ENCODE results near the gene TMED1.
"Not testable (repeated sequence)": the region's sequence is repeated elsewhere in the genome, so short reads cannot be mapped to it uniquely, and the experiment has no call there.

Gene TMED1

DNA sequence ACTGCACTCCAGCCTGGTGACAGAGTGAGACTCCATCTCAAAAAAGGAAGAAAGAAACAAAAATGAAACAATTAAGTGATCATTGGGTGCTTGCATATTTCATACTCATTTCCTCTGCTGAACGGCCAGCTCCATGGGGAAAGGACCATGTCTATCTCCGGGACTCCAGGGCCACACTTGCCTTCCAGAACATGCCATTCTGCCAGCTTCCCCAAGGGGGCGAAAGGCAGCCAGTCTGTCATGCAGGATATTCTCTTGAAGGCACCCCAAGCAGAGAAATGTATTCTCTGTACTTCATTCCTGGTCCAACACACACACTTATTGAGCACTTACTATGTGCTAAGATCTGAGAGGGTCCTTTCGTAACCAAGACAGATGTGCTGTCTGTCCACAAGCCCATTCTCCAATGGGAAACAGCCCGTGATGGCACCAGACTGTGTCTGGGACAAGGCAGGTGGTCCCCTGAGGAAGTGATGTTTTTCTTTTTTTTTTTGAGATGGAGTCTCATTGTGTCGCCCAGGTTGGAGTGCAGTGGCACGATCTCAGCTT is 25.2 kb upstream of the TMED1 start:
- DNase-seq, result no peak

DNA sequence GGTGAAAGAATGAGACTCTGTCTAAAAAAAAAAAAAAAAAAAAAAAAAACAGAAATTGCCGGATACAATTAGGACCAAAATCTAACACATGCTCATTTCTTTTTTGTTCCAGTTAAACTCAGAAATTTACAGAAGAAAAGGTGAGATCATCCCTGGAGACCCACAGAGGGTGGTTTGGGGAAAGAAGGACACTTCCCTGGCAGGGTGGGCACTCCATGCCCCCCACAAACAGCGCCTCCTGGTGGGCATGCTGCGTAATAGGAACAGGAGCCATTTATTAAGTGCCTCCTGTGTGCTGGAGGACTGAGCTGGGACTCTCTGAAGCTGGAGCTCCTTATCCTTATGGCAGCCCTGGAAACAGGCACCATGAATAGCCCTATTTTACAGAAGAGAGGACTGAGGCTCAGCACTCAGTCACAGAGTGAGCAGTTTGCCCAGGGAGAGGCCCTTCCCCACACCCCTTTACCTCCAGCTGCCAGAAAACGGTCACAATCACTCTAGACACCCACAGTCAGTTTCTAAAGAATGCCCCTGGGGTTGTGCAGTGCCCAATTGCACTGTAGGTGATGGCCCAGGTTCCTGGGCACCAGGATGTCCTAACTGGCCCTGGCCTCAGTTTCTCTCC is 22.3 kb upstream of the TMED1 start:
- DNase-seq, result peak in 1 of 2 experiments; percentile 23

DNA sequence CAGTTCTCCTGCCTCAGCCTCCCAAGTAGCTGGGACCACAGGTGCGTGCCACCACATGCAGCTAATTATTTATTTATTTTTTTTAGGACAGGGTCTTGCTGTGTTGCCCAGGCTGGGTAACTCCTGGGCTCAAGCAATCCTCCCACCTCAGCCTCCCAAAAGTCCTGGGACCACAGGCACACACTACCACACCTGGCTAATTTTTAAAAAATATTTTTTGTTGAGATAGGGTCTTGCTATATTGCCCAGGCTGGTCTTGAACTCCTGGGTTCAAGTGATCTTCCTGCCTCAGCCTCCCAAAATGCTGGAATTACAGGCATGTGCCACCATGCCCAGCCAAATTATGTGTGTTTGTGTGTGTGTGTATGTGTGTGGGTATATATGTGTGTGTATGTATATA is 20.9 kb upstream of the TMED1 start:
- DNase-seq, result not testable (repeated sequence)

DNA sequence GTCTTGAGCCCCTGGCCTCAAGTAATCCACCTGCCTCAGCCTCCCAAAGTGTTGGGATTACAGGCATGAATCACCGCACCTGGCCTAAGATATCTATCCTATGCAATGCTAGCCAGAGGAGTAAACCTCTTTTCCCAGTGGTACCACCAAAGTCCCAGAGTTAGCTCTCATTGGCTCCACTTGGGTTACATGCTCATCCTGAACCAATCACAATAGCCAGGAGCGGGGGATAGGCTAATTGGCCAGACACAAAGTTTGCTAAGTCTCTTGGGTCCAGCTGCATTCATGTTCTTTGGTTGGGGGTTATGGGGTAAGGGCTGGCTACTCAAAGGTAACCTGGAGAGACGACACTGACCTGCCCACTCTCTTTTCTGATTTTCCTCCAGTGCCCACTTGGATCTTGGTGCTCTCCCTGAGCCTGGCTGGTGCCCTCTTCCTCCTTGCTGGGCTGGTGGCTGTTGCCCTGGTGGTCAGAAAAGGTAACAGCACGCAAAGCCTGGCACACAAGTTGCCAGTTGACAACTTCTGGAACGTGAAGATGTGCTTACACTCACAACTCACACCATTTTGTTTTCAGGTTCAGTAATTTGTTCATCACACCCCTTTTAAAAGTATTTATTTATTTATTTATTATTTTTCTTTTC is 20.0 kb upstream of the TMED1 start:
- no peak for DNase-seq

DNA sequence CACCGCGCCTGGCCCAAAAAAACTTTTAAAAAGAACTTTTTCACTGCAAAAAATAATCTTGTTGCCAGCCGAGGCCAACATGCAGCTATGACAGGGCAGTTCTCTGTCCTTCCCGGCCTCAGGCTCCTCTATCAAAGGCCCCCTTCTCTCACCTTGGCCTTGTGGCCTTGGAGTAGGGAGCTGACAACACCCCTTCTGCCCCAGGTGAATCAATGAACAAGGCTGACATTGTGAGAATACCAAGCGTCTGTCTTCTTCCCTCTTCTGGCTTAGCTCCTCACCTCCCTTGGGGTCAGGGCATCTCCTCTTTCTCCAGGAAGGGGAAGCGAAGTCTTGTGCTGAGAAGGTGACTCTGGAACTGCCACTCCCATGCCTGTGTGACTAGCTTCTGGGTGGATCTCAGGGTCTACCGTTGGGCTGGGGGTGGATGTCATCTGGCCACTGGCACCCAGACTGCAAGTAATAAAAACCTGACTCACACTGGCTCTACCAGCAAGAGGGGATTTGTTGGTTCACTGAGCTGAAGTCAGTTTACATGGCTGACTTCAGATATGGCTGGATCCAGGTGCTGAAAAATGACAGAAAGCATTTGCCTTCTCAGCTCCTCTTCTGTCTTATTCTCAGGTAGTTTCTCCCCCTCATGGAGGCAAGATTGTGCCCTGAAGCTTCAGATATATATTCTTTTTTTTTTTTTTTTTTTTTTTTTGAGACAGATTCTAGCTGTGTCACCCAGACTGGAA is 18.5 kb upstream of the TMED1 start:
- no peak for DNase-seq

DNA sequence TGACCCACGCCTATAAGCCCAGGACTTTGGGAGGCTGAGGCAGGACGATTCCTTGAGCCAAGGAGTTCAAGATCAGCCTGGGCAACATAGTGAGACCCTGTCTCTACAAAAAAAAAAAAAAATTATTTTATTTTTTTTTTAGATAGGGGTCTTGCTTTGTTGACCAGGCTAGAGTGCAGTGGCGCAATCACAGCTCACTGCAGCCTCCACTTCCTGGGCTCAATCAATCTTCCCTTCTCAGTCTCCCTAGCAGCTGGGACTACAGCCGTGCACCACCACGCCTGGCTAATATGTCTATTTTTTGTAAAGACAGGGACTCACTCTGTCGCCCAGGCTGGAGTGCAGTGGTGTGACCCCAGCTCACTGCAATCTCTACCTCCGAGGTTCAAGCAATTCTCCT is 16.9 kb upstream of the TMED1 start:
- DNase-seq, result no peak

DNA sequence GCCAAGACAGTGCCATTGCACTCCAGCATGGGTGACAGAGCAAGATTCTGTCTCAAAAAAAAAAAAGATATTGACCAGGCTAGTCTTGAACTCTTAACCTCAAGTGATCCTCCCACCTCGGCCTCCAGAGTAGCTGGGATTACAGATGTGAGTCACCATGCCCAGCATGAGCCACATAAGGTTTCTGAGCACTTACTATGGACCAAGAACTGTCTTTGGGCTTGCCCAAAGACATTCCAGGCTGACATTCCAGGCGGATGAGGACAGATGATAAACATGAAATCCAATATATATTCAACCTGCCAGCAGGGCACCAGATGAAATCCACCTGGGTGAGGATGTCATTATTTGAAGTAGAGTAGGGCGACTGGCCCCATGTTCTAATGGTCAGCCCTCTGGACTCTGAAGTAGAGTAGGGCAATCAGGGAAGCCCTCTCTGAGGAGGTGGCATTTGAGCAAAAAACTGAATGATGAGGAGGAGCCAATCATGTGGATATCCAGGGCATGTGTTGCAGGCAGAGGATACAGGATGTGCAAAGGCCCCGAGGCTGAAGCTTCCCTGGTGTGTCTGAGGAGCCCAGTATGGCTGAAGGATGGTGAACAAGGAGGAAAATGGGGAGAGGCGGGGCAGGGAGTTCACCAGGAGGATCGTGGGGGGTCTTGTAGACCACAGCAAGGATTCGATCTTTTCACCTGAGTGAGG is 16.2 kb upstream of the TMED1 start:
- DNase-seq, result no peak

DNA sequence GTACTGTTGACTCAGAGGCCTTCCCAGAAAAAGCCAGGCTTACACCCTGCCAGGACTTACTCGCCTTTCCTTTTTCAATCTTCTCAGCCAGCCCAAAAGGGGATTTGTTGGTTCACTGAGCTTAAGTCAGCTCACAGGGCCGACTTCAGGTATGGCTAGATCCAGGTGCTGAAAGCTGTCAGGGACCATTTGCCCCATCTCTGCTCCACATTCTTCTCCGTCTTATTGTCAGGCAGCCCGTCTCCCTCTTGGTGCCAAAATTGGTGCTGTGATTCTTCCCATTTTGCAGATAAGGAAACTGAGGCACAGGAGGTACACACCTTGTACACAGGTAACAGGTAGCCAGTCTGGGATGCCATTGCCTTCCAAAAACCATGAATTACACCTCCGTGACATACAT is 14.6 kb upstream of the TMED1 start:
- DNase-seq, result no peak

DNA sequence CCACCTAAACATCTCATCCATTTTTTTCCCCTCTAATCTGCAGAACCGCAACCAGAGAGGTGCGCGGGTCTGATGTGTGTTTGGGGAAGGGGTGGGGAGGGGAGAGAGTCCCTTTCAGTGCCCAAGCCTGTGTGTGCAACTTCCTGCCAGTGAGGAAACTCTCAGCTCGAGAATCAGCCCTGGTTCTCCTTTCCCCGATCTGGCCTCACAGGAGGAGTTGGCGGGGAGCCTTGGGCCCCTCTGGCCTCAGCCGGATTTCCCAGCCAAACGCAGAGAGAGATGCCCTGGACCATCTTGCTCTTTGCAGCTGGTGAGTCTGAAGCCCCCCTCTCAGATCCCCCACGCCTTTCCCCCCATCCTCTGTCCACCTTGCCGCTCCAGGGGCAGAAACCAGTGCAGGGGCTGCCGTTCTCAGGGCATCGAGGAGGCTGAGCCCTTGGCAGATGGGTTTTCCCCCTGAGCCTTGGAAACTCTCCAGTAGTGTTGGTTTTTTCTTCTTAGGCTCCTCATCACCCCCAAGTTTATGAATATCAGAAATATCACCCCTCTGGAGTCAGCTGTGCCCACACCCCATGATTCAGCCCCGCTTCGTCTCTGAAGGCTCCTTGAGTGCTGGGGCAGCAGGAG is 12.3 kb upstream of the TMED1 start, which contains the start of gene C19orf38:
Gene C19orf38, plus strand, starts transcription at position 186 of the 627 bp plus-strand sequence. Its CDS starts 94 bp downstream, at position 280.
- no peak for DNase-seq

DNA sequence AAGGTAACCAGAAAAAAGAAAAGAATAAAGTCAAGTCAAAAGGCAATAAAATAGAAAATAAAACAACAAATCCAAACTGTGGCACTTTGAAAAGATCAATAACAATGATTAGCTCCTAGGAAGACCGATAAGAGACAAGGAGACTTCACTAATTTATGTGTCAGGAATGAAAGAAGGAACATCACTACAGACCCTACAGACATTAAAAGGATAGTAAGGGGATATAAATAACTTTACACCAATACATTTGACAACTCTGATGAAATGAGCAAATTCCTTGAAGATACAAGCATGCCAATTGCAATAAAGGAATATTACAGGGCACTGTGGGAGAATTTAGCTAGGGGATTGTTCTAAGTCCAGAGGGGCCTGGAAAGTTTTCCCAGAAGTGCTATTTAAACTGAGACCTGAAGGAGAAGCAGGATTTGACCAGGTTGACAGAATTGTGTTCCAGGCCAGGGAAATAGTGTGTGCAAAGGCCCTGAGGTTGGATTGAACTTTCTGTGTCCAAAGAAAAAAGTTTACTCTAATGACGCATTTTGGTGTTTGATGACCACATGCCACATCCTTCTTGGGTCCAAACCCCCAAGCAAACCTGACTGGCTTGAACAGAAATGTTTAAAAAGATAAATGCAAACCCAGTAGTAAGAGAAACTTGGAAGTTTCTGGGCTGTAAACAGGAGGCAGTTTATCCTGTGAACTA is 10.6 kb upstream of the TMED1 start:
- no peak for DNase-seq

DNA sequence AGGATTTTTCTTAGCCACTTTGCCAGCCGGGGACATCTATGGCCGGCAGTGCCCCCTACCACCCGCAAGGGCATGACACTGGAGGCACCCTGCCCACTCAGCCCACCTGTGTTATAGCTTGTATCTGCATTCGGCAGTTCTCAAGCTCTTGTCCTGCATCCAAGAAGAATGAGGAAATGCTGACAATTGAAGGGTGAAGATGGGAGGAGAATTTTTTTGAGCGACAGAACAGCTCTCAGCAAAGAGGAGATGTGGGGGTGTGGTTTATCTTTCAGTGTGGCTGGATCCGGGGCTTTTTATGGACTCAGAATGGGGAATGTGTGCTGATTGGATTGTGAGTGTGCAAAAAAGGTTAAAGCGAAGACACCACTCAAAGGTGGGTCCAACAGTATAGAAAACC is 6.8 kb upstream of the TMED1 start:
- DNase-seq, result no peak

DNA sequence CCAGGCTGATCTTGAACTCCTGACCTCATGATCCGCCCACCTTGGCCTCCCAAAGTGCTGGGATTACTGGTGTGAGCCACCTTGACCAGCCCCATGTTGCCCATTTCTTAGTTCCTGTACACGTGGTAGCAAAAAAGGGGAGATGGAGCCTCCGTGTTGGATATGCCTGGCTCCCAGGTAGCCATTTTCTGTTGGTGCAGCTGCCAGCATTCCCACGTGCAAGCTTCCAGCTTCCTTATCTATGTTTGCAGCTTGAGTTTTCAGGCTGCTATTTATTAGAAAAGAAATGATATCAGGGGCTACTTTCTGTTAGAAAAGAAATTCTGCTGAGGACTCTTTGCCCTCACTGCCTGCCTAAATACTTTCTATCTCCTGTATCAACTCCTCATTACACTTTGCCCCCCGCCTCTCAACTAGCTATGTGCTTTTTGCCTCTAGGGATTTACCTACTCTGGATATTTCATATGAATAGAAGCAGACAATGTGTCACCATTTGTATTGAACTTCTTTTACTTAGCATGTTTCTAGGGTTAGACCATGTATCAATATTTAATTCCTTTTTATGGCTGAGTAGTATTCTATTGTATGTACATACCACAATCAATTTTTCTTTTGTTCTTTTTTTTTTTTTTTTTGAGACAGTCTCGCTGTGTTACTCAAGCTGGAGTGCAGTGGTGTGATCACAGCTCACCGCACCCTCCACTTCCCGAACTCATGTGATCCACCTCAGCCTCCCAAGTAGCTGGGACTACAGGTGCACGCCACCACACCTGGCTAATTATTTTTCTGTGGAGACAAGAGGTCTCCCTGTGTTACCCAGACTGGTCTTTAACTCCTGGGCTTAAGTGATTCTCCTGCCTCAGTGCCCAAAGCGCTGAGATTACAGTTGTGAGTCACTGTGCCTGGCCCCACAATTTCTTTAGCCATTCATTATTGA is 3.4 kb upstream of the TMED1 start:
- no peak for DNase-seq

DNA sequence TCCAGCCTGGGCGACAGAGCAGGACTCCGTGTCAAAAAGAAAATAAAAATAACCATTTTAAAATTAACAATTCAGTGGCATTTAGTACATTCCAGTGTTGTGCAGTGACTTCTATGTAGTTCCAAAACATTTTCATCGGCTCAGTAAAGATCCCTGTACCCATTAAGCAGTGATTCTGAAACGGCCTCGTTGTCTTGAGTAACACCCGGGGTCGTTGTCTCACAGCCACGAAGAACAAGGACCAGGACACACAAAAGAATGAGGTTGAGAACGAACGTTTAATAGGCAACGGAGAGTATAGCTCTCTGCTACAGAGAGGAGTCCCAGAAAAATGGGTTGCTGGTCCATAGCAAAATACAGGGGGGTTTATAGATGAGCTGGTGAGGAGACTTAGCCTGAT is 2.4 kb upstream of the TMED1 start:
- no peak for DNase-seq

DNA sequence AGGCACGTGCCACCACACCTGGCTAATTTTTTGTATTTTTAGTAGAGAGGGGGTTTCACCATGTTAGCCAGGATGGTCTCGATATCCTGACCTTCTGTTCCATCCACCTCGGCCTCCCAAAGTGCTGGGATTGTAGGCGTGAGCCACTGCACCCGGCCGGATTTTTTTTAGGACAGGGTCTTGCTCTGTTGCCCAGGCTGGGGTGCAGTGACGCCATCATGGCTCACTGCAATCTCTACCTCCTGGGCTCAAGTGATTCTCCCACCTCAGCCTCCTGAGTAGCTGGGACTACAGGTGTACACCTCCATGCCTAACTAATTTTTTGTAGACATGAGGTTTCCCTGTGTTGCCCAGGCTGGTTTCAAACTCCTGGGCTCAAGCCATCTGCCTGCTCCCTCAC is 1.6 kb upstream of the TMED1 start:
- not testable (repeated sequence) for DNase-seq

DNA sequence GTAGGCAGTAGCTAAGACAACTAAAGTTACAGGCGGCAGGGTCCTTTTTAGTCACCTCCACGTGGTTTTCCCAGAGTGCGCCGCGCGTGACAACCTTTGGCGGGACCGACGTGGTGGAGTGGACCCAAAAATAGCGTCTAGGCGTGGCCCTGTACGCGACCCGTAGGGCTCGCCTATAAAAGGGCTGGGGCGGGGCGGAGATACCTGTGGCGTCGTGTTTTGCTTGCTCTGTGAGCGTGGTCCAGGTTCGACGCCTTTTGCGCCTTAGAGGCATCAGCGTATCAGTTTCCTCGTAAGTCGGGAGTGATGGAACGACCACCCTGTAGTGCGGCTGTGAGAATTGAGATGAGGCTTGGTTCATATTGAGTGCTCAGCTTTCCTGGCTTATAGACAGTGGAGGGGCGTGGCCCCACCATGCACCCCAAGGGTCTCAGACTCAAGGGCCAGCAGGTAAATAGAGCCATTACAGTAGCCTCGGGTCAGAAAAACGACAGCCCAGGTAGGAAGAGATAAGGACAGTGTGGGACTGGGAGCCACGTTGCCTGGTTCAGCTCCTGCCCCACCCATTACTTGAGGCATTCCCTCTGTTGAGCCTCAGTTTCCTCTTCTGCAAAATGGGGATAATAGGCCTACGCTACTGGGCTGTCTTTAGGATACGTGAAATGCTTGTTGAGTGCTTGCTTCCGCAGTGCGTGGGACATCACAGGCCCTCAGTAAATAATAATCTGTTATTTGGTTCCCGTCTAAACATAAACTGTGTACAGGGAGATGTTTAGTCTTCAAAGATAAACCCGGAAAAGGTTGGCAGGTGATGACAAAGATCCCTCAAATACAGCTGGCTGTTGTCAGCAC is 693 bp upstream of the TMED1 start:
- DNase-seq, result peak; percentile 89 to 91

DNA sequence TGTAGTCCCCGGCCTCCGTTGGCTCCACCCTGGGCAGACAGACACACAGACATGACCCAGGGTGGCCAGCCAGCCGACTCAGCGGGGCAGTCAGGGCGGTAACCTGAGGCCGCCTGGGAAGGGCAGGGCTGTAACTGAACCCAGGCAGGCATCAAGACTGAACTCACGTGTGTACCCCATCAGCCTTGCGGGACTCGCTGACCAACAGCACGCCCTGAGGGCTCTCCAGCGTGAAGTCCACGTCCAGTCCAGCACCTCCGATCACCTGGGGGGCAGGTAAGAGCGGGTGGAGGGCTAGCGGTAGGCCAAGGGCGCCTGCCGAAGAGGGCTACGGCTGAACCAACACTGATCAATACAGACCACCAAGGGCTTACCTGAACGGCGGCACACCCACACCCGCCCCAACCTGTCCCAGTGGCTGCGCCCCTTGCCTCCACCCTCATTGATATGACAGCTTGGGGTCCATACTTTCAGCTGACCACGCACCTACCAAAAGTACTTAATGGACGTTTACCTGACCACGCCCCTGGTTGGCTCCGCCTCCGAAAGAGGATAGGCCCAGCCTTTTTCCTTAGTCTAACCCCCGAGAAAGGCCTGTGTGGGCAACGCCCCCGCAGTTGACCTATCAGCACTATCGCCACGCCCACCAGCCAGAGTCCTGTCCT is 791 bp downstream of the TMED1 start:
- DNase-seq, result no peak

DNA sequence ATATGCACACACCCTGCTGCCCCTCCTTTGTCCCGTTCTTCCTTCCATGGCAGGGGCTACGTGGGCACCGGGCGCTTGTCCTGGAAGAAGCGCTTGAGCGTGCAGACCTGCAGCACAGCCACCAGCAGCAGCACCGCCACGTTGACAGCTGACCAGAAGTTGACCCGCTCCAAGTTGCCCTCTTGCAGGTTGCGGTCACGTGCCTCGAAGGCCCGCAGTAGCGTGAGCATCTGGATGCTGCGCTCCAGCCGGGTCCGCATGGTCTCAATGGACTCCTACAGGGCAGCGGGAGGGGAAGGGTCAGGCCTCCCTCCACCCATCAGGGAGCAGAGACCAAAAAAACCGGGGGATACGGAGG is 3.1 kb downstream of the TMED1 start:
- DNase-seq, result no peak

DNA sequence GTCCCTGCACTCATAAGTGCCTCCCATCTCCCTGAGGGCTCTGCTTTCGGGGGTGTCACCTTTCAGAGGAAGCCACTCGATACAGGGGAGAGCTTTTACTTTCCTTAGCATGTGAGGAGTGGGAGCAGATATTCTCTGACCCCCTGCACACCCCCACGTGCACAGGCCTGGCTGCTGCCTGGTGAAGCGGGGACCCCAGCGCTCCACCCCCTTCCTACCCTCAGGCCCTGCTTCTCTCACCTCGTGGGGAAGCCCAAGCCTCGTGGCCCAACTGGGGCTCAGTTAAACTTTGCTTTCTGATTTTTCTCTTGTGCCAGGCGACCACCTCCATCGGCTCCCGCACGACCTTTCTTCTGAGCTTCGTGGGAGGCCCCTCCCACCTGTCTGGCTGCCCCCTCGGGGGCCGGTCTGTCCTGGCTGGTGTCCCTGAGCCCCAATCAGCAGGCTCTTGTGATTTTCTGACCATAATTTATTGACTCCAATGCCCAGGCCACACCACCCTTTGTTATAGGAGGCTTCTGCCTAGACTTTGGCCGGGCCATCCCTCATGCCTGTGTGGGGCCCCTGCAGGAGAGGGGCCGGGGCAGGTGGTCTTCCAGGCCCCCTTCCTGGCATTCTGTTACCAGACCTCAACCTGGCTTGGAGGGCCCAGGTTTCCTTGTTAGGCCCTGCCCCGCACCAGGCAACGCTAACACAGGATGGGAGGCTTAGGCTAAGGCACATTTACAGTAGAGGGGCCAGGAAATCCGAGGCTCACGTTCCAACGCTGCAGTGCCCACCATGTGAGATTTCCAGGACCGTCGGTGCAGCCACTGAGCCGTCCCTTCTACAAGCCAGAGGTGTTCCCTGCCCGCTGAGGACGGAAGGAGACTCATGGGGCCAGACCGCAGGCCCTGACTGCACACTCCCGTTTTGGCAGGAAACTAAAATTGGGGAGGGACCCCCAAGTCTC is 3.7 kb downstream of the TMED1 start:
- DNase-seq, result no peak

All from NCI-H1930 (cell line).